ENCODE results near the gene TCEAL7.
A peak's percentile ranks its signal among the peaks of the same experiment; 100 is the strongest.

TCEAL7 gene

DNA sequence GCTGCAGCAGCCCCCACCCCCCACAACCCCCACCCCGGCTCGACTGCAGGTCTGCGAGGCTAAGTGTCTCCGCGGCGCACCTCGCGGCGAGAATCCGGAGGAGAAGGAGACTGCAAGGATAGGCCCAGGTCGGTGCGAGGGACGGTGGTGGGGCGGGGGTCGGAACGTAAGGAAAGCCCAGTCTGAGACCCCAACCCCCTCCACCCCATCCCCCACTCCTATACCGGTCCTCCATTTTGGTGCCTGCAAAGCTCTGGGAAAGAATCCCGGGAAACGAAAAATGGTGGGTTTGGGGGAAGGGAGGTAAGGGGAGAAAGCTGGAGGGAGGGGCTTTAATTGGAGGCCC, 46.9 kb downstream of the TCEAL7 start:
- no peak for TF ChIP-seq ARNTL (CRISPR knock-in tag; IDR thresholded peaks at IDR 0.05; ENCODE audit: borderline replicate concordance, low read depth)
- no peak for TF ChIP-seq ZC3H10 (CRISPR knock-in tag; IDR thresholded peaks at IDR 0.05)
- TF ChIP-seq ZFP30 (CRISPR knock-in tag; IDR thresholded peaks at IDR 0.05) = no peak
- TF ChIP-seq TOX (CRISPR knock-in tag; IDR thresholded peaks at IDR 0.05; ENCODE audit: borderline replicate concordance) = no peak
- TF ChIP-seq, protein P1, sequence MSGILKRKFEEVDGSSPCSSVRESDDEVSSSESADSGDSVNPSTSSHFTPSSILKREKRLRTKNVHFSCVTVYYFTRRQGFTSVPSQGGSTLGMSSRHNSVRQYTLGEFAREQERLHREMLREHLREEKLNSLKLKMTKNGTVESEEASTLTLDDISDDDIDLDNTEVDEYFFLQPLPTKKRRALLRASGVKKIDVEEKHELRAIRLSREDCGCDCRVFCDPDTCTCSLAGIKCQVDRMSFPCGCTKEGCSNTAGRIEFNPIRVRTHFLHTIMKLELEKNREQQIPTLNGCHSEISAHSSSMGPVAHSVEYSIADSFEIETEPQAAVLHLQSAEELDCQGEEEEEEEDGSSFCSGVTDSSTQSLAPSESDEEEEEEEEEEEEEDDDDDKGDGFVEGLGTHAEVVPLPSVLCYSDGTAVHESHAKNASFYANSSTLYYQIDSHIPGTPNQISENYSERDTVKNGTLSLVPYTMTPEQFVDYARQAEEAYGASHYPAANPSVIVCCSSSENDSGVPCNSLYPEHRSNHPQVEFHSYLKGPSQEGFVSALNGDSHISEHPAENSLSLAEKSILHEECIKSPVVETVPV (CRISPR knock-in tag; IDR thresholded peaks at IDR 0.05) = no peak
- TF ChIP-seq PPARA (CRISPR knock-in tag; IDR thresholded peaks at IDR 0.05; ENCODE audit: borderline replicate concordance) = no peak
- no peak for TF ChIP-seq ZFP3 (CRISPR knock-in tag; IDR thresholded peaks at IDR 0.05)
- TF ChIP-seq TCF4 (CRISPR knock-in tag; IDR thresholded peaks at IDR 0.05; ENCODE audit: borderline replicate concordance) = no peak
- no peak for TF ChIP-seq ISL1 (CRISPR knock-in tag; IDR thresholded peaks at IDR 0.05)
- TF ChIP-seq, protein P2, sequence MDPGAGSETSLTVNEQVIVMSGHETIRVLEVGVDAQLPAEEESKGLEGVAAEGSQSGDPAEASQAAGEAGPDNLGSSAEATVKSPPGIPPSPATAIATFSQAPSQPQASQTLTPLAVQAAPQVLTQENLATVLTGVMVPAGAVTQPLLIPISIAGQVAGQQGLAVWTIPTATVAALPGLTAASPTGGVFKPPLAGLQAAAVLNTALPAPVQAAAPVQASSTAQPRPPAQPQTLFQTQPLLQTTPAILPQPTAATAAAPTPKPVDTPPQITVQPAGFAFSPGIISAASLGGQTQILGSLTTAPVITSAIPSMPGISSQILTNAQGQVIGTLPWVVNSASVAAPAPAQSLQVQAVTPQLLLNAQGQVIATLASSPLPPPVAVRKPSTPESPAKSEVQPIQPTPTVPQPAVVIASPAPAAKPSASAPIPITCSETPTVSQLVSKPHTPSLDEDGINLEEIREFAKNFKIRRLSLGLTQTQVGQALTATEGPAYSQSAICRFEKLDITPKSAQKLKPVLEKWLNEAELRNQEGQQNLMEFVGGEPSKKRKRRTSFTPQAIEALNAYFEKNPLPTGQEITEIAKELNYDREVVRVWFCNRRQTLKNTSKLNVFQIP (CRISPR knock-in tag; IDR thresholded peaks at IDR 0.05; ENCODE audit: borderline replicate concordance, low read depth) = no peak
- no peak for TF ChIP-seq ZNF70 (CRISPR knock-in tag; IDR thresholded peaks at IDR 0.05)
- no peak for TF ChIP-seq SNAI2 (CRISPR knock-in tag; IDR thresholded peaks at IDR 0.05)
- TF ChIP-seq, protein P3, sequence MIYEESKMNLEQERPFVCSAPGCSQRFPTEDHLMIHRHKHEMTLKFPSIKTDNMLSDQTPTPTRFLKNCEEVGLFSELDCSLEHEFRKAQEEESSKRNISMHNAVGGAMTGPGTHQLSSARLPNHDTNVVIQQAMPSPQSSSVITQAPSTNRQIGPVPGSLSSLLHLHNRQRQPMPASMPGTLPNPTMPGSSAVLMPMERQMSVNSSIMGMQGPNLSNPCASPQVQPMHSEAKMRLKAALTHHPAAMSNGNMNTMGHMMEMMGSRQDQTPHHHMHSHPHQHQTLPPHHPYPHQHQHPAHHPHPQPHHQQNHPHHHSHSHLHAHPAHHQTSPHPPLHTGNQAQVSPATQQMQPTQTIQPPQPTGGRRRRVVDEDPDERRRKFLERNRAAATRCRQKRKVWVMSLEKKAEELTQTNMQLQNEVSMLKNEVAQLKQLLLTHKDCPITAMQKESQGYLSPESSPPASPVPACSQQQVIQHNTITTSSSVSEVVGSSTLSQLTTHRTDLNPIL (CRISPR knock-in tag; IDR thresholded peaks at IDR 0.05; ENCODE audit: low read depth) = no peak
- TF ChIP-seq, protein P4, sequence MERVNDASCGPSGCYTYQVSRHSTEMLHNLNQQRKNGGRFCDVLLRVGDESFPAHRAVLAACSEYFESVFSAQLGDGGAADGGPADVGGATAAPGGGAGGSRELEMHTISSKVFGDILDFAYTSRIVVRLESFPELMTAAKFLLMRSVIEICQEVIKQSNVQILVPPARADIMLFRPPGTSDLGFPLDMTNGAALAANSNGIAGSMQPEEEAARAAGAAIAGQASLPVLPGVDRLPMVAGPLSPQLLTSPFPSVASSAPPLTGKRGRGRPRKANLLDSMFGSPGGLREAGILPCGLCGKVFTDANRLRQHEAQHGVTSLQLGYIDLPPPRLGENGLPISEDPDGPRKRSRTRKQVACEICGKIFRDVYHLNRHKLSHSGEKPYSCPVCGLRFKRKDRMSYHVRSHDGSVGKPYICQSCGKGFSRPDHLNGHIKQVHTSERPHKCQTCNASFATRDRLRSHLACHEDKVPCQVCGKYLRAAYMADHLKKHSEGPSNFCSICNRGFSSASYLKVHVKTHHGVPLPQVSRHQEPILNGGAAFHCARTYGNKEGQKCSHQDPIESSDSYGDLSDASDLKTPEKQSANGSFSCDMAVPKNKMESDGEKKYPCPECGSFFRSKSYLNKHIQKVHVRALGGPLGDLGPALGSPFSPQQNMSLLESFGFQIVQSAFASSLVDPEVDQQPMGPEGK (CRISPR knock-in tag; IDR thresholded peaks at IDR 0.05; ENCODE audit: borderline replicate concordance) = no peak
- no peak for TF ChIP-seq ESRRG (CRISPR knock-in tag; IDR thresholded peaks at IDR 0.05)
- TF ChIP-seq RARB (CRISPR knock-in tag; IDR thresholded peaks at IDR 0.05) = no peak
- TF ChIP-seq OSR1 (CRISPR knock-in tag; IDR thresholded peaks at IDR 0.05) = no peak
- ATAC-seq = peak; percentile 62

DNA sequence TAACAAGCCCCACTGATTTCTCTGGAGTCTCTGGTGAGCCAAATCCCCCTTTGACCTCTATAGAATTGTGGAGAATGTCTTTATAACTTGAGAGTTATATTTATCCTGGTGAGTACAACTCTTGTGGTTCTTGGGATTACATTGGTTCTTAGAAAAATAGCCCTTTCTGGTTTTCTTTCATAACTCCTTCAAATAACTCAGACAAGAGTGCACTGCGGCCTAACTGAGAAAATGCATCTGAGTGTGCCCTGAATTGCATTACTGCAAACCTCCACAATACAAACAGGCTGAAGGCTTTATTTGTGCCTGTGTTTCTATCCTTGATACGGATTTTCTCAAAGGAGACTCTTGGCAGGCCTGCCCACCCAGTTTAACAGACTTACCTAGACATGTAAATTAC, 49.0 kb downstream of the TCEAL7 start:
- ATAC-seq = no peak

More for the DNA sequence above, 49.0 kb downstream of the TCEAL7 start:
- TF ChIP-seq SNAI2 (CRISPR knock-in tag; IDR thresholded peaks at IDR 0.05) = no peak
- no peak for TF ChIP-seq ZNF565 (CRISPR knock-in tag; conservative IDR thresholded peaks at IDR 0.05; ENCODE audit: low read depth)
- no peak for TF ChIP-seq ZFP30 (CRISPR knock-in tag; IDR thresholded peaks at IDR 0.05)
- TF ChIP-seq RARB (CRISPR knock-in tag; IDR thresholded peaks at IDR 0.05) = no peak
- TF ChIP-seq ARNTL (CRISPR knock-in tag; IDR thresholded peaks at IDR 0.05; ENCODE audit: borderline replicate concordance, low read depth) = no peak
- TF ChIP-seq ZNF70 (CRISPR knock-in tag; IDR thresholded peaks at IDR 0.05) = no peak
- no peak for TF ChIP-seq ZFP3 (CRISPR knock-in tag; IDR thresholded peaks at IDR 0.05)
- no peak for TF ChIP-seq BACH2 (CRISPR knock-in tag; IDR thresholded peaks at IDR 0.05; ENCODE audit: borderline replicate concordance)
- TF ChIP-seq CSDC2 (CRISPR knock-in tag; IDR thresholded peaks at IDR 0.05) = no peak
- TF ChIP-seq TCF4 (CRISPR knock-in tag; IDR thresholded peaks at IDR 0.05; ENCODE audit: borderline replicate concordance) = no peak
- TF ChIP-seq ZC3H10 (CRISPR knock-in tag; IDR thresholded peaks at IDR 0.05) = no peak
- TF ChIP-seq, protein P3 (CRISPR knock-in tag; IDR thresholded peaks at IDR 0.05; ENCODE audit: low read depth) = no peak
- TF ChIP-seq ZNF8 (CRISPR knock-in tag; IDR thresholded peaks at IDR 0.05) = no peak
- TF ChIP-seq, protein P5, sequence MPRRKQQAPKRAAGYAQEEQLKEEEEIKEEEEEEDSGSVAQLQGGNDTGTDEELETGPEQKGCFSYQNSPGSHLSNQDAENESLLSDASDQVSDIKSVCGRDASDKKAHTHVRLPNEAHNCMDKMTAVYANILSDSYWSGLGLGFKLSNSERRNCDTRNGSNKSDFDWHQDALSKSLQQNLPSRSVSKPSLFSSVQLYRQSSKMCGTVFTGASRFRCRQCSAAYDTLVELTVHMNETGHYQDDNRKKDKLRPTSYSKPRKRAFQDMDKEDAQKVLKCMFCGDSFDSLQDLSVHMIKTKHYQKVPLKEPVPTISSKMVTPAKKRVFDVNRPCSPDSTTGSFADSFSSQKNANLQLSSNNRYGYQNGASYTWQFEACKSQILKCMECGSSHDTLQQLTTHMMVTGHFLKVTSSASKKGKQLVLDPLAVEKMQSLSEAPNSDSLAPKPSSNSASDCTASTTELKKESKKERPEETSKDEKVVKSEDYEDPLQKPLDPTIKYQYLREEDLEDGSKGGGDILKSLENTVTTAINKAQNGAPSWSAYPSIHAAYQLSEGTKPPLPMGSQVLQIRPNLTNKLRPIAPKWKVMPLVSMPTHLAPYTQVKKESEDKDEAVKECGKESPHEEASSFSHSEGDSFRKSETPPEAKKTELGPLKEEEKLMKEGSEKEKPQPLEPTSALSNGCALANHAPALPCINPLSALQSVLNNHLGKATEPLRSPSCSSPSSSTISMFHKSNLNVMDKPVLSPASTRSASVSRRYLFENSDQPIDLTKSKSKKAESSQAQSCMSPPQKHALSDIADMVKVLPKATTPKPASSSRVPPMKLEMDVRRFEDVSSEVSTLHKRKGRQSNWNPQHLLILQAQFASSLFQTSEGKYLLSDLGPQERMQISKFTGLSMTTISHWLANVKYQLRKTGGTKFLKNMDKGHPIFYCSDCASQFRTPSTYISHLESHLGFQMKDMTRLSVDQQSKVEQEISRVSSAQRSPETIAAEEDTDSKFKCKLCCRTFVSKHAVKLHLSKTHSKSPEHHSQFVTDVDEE (CRISPR knock-in tag; IDR thresholded peaks at IDR 0.05) = no peak
- no peak for TF ChIP-seq PPARA (CRISPR knock-in tag; IDR thresholded peaks at IDR 0.05; ENCODE audit: borderline replicate concordance)
- no peak for TF ChIP-seq ISL1 (CRISPR knock-in tag; IDR thresholded peaks at IDR 0.05)
- TF ChIP-seq TOX (CRISPR knock-in tag; IDR thresholded peaks at IDR 0.05; ENCODE audit: borderline replicate concordance) = no peak
- TF ChIP-seq, protein P2 (CRISPR knock-in tag; IDR thresholded peaks at IDR 0.05; ENCODE audit: borderline replicate concordance, low read depth) = no peak
- TF ChIP-seq, protein P4 (CRISPR knock-in tag; IDR thresholded peaks at IDR 0.05; ENCODE audit: borderline replicate concordance) = no peak

Data from SK-N-SH treated with all-trans-retinoic acid at 6 μM for 48 hours (cell line).